ENCODE data around the gene RABL2A. TPM values are rescaled to one million over a fixed set of nuclear protein-coding genes. Genes with fewer than 3 reads are reported as not detected.
"Not testable (repeated sequence)": the region's sequence is repeated elsewhere in the genome, so short reads cannot be mapped to it uniquely, and the experiment has no call there.

The RABL2A gene
- total and polyA plus RNA-seq, 4 donors = 1.1 to 6.2 (median 4.0) TPM

DNA sequence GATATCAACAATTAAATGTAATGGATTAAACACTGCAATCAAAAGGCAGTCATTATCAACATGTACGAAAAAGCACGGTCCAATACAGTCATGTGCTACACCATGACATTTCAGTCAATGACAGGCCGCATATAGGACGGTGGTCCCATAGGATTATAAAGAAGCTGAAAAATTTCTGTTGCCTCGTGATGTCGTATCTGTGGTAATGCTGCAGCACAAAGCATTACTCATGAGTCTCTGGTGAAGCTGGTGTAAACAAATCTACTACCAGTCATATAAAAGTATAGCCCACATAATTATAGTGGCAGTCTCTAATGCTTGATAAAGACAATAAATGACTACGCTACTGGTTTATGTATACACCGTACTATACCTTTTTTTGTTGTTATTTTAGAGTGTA, 58.4 kb downstream of the RABL2A start:
- no peak overlapping the region for H3K27ac ChIP-seq (ENCODE audit: low read depth in 1 of 2, low read length in 2 of 2)
- no peak overlapping the region for H3K4me3 ChIP-seq (ENCODE audit: low read depth in 1 of 3, low read length in 3 of 3)
- WGBS = 95% methylated on average over 8 of the region's 8 CpGs
- no peaks in the 10 kb centered on the region for H3K36me3 ChIP-seq (ENCODE audit: control insufficient read depth in 4 of 4, insufficient read depth in 3 of 4, low read depth in 1 of 4, low read length in 3 of 4)
- no peak for DNase-seq (ENCODE audit: low spot score)
- no peak for TF ChIP-seq SP1 (IDR thresholded peaks at IDR 0.05)
- TF ChIP-seq, protein P1, sequence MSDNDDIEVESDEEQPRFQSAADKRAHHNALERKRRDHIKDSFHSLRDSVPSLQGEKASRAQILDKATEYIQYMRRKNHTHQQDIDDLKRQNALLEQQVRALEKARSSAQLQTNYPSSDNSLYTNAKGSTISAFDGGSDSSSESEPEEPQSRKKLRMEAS (IDR thresholded peaks at IDR 0.05) = no peak
- TF ChIP-seq RXRA (IDR thresholded peaks at IDR 0.05) = no peak
- TF ChIP-seq YY1 (IDR thresholded peaks at IDR 0.05) = no peak
- TF ChIP-seq, protein P2, sequence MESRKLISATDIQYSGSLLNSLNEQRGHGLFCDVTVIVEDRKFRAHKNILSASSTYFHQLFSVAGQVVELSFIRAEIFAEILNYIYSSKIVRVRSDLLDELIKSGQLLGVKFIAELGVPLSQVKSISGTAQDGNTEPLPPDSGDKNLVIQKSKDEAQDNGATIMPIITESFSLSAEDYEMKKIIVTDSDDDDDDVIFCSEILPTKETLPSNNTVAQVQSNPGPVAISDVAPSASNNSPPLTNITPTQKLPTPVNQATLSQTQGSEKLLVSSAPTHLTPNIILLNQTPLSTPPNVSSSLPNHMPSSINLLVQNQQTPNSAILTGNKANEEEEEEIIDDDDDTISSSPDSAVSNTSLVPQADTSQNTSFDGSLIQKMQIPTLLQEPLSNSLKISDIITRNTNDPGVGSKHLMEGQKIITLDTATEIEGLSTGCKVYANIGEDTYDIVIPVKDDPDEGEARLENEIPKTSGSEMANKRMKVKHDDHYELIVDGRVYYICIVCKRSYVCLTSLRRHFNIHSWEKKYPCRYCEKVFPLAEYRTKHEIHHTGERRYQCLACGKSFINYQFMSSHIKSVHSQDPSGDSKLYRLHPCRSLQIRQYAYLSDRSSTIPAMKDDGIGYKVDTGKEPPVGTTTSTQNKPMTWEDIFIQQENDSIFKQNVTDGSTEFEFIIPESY (IDR thresholded peaks at IDR 0.05) = no peak
- TF ChIP-seq, protein P3, sequence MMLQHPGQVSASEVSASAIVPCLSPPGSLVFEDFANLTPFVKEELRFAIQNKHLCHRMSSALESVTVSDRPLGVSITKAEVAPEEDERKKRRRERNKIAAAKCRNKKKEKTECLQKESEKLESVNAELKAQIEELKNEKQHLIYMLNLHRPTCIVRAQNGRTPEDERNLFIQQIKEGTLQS (IDR thresholded peaks at IDR 0.05) = no peak
- no peak for TF ChIP-seq HNF4G (IDR thresholded peaks at IDR 0.05)
- no peak for TF ChIP-seq FOXA2 (IDR thresholded peaks at IDR 0.05)
- no peak for TF ChIP-seq JUND (IDR thresholded peaks at IDR 0.05)
- TF ChIP-seq EGR1 (IDR thresholded peaks at IDR 0.05; ENCODE audit: low read depth in 2 of 2) = no peak
- TF ChIP-seq TAF1 (conservative IDR thresholded peaks at IDR 0.05) = no peak
- TF ChIP-seq RAD21 (IDR thresholded peaks at IDR 0.05) = no peak
- TF ChIP-seq FOXA1 (IDR thresholded peaks at IDR 0.05) = no peak
- no peak for TF ChIP-seq NR2F2 (IDR thresholded peaks at IDR 0.05)
- TF ChIP-seq, protein P4, sequence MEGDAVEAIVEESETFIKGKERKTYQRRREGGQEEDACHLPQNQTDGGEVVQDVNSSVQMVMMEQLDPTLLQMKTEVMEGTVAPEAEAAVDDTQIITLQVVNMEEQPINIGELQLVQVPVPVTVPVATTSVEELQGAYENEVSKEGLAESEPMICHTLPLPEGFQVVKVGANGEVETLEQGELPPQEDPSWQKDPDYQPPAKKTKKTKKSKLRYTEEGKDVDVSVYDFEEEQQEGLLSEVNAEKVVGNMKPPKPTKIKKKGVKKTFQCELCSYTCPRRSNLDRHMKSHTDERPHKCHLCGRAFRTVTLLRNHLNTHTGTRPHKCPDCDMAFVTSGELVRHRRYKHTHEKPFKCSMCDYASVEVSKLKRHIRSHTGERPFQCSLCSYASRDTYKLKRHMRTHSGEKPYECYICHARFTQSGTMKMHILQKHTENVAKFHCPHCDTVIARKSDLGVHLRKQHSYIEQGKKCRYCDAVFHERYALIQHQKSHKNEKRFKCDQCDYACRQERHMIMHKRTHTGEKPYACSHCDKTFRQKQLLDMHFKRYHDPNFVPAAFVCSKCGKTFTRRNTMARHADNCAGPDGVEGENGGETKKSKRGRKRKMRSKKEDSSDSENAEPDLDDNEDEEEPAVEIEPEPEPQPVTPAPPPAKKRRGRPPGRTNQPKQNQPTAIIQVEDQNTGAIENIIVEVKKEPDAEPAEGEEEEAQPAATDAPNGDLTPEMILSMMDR (IDR thresholded peaks at IDR 0.05; ENCODE audit: low read depth, low read length, missing input control) = no peak
- no peaks in the 10 kb centered on the region for H3K4me1 ChIP-seq (ENCODE audit: control insufficient read depth in 4 of 4, insufficient read depth in 4 of 4, low read length in 3 of 4)
- H3K9ac ChIP-seq (ENCODE audit: low read depth in 1 of 2, low read length in 2 of 2) = no peak overlapping the region
- H3K27me3 ChIP-seq (ENCODE audit: control insufficient read depth in 4 of 4, insufficient read depth in 4 of 4, low read length in 3 of 4) = no peaks in the 10 kb centered on the region
- H3K9me3 ChIP-seq (ENCODE audit: control insufficient read depth in 4 of 4, low read length in 3 of 4) = no peaks in the 10 kb centered on the region

DNA sequence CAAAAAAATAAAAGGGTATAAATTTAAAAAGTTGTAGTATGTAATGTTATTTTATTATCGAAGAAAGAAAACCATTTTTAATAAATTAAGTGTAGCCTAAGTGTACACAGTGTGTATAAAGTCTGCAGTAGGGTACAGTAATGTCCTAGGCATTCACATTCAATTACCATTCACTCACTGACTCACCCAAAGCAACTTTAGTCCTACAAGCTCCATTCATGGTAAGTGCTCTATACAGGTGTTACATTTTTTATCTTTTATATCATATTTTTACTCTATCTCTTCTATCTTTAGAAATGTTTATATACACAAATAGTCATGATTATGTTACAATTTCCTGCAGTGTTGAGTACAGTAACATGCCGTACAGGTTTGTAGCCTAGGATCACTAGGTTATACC, 59.5 kb downstream of the RABL2A start:
- no peak overlapping the region for H3K4me3 ChIP-seq (ENCODE audit: low read depth in 1 of 3, low read length in 3 of 3)
- WGBS = 92% methylated on average over 2 of the region's 2 CpGs
- DNase-seq (ENCODE audit: low spot score) = no peak
- TF ChIP-seq, protein P4 (IDR thresholded peaks at IDR 0.05; ENCODE audit: low read depth, low read length, missing input control) = no peak
- TF ChIP-seq, protein P3 (IDR thresholded peaks at IDR 0.05) = no peak
- TF ChIP-seq FOXA2 (IDR thresholded peaks at IDR 0.05) (no peak), SP1 (IDR thresholded peaks at IDR 0.05) (no peak), YY1 (IDR thresholded peaks at IDR 0.05) (no peak), NR2F2 (IDR thresholded peaks at IDR 0.05) (no peak), RXRA (IDR thresholded peaks at IDR 0.05) (no peak), JUND (IDR thresholded peaks at IDR 0.05) (no peak), HNF4G (IDR thresholded peaks at IDR 0.05) (no peak), EGR1 (IDR thresholded peaks at IDR 0.05; ENCODE audit: low read depth in 2 of 2) (no peak), FOXA1 (IDR thresholded peaks at IDR 0.05) (no peak), RAD21 (IDR thresholded peaks at IDR 0.05) (no peak)
- TF ChIP-seq, protein P5, sequence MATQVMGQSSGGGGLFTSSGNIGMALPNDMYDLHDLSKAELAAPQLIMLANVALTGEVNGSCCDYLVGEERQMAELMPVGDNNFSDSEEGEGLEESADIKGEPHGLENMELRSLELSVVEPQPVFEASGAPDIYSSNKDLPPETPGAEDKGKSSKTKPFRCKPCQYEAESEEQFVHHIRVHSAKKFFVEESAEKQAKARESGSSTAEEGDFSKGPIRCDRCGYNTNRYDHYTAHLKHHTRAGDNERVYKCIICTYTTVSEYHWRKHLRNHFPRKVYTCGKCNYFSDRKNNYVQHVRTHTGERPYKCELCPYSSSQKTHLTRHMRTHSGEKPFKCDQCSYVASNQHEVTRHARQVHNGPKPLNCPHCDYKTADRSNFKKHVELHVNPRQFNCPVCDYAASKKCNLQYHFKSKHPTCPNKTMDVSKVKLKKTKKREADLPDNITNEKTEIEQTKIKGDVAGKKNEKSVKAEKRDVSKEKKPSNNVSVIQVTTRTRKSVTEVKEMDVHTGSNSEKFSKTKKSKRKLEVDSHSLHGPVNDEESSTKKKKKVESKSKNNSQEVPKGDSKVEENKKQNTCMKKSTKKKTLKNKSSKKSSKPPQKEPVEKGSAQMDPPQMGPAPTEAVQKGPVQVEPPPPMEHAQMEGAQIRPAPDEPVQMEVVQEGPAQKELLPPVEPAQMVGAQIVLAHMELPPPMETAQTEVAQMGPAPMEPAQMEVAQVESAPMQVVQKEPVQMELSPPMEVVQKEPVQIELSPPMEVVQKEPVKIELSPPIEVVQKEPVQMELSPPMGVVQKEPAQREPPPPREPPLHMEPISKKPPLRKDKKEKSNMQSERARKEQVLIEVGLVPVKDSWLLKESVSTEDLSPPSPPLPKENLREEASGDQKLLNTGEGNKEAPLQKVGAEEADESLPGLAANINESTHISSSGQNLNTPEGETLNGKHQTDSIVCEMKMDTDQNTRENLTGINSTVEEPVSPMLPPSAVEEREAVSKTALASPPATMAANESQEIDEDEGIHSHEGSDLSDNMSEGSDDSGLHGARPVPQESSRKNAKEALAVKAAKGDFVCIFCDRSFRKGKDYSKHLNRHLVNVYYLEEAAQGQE (IDR thresholded peaks at IDR 0.05) = no peak
- H3K9me3 ChIP-seq (ENCODE audit: control insufficient read depth in 4 of 4, low read length in 3 of 4) = no peaks in the 10 kb centered on the region
- H3K9ac ChIP-seq (ENCODE audit: low read depth in 1 of 2, low read length in 2 of 2) = no peak overlapping the region
- no peaks in the 10 kb centered on the region for H3K4me1 ChIP-seq (ENCODE audit: control insufficient read depth in 4 of 4, insufficient read depth in 4 of 4, low read length in 3 of 4)
- H3K27ac ChIP-seq (ENCODE audit: low read depth in 1 of 2, low read length in 2 of 2) = no peak overlapping the region
- H3K27me3 ChIP-seq (ENCODE audit: control insufficient read depth in 4 of 4, insufficient read depth in 4 of 4, low read length in 3 of 4) = no peaks in the 10 kb centered on the region
- H3K36me3 ChIP-seq (ENCODE audit: control insufficient read depth in 4 of 4, insufficient read depth in 3 of 4, low read depth in 1 of 4, low read length in 3 of 4) = no peaks in the 10 kb centered on the region

DNA sequence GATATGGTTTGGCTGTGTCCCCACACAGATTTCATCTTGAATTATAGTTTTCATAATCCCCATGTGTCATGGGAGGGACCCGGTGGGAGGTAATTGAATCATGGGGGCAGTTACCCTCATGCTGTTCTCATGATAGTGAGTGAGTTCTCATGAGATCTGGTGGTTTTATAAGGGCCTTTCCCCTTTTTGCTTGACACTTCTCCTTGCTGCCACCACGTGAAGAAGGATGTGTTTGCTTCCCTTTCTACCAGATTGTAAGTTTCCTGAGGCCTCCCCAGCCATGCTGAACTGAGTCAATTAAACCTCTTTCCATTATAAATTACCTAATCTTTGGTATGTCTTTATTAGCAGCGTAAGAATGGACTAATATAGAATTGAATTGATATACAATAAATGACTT, 63.8 kb downstream of the RABL2A start:
- H3K9ac ChIP-seq (ENCODE audit: low read depth in 1 of 2, low read length in 2 of 2); DNase-seq (ENCODE audit: low spot score); H3K4me1 ChIP-seq (ENCODE audit: control insufficient read depth in 4 of 4, insufficient read depth in 4 of 4, low read length in 3 of 4); H3K4me3 ChIP-seq (ENCODE audit: low read depth in 1 of 3, low read length in 3 of 3); H3K27me3 ChIP-seq (ENCODE audit: control insufficient read depth in 4 of 4, insufficient read depth in 4 of 4, low read length in 3 of 4); H3K36me3 ChIP-seq (ENCODE audit: control insufficient read depth in 4 of 4, insufficient read depth in 3 of 4, low read depth in 1 of 4, low read length in 3 of 4); H3K27ac ChIP-seq (ENCODE audit: low read depth in 1 of 2, low read length in 2 of 2); H3K9me3 ChIP-seq (ENCODE audit: control insufficient read depth in 4 of 4, low read length in 3 of 4): not testable (repeated sequence)
- 60% methylated on average over 3 of the region's 3 CpGs for WGBS

Data from liver (tissue), 9 donors.